GM19239 (cell line): Measurements from ENCODE around the gene KLHDC3.

Source experiments
- DNase-seq: peaks from one replicate; pipeline ENCODE4 v3.0.0; 2011; ENCODE audit warnings: low spot score; ENCODE audit not compliant: insufficient read length
- FAIRE-seq: peaks from 2 replicates; lab custom pipeline; 2011; peaks lifted over from hg19 to GRCh38; lab: Jason Lieb, UNC

KLHDC3 gene

GRCh38 chr6:43013843-43014433 is at the start of gene KLHDC3, which contains the start of gene MEA1:
Gene KLHDC3 (plus strand): TSS chr6:43014249. CDS start chr6:43017193, 2,944 bp downstream.
Gene MEA1 (minus strand): TSS chr6:43013946. CDS start chr6:43013813, 133 bp downstream.
- DNase-seq, result peak; percentile 96
- peak; percentile 98 for FAIRE-seq

GRCh38 chr6:42966571-42966970 is 47.5 kb upstream of the KLHDC3 start:
- FAIRE-seq, result no peak
- DNase-seq, result no peak

DNA sequence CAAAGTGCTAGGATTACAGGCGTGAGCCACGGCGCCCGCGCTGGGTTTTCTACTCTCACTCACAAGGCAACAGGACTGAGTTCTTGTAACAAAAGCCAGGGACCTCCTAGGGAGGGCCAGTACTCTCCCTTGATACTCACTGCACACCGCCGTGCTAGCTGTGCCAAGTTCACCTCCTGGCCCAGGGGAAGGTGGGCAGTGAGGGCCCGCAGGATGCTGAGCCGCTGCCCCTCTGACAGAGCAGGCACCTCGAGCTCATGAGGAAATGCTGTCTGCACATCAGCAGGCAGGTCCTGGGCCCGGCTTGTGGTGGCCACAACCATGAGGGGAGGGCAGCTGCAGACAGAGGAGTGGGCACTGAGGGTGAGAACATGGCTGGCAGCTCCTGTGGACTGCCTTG is 46.8 kb upstream of the KLHDC3 start:
- no peak for DNase-seq
- FAIRE-seq, result no peak

DNA sequence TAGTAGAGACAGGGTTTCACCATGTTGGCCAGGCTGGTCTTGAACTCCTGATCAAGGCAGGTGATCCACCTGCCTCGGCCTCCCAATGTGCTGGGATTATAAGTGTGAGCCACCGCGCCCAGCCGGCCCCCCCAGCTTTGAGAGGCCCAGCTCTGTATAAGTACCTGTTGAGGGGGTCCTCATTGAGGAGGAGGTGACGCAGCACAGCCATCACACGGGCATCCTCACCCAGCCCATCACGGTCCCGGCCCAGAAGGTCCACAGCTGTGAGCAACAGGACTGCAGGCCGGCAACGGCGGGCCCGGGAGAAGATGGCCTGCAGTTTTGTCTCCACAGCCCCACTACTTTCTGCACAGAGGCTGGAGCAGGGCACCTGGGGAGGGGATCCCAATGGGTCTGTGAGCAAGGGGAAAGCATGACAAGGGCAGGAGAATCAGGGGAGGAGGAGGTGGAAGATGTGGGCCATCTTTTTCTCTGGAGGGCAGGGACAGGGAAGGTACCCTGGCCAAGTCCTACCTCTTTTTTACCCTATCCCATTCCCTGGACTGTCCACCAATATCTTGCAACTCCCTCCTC is 45.8 kb upstream of the KLHDC3 start:
- FAIRE-seq (no peak), DNase-seq (no peak)

DNA sequence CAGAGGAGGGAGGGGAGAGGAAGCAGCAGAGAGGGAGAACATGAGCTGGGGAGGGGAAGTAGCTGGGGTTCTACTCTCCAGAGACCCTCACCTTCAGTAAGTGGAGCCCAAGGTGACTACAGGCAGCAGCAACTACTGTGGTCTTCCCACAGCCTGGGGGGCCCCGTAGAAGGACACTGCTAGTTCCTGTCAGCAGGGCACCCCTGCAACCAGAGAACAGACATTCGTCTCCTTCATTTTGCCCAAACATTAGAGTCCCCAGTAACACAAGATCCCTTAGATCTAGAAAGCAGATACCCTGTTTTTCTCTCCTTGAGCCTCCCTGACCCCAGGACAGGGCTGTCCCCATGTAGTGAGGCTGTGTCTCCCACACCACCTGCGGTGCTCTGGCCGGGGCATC is 45.3 kb upstream of the KLHDC3 start:
- FAIRE-seq (no peak), DNase-seq (no peak)

DNA sequence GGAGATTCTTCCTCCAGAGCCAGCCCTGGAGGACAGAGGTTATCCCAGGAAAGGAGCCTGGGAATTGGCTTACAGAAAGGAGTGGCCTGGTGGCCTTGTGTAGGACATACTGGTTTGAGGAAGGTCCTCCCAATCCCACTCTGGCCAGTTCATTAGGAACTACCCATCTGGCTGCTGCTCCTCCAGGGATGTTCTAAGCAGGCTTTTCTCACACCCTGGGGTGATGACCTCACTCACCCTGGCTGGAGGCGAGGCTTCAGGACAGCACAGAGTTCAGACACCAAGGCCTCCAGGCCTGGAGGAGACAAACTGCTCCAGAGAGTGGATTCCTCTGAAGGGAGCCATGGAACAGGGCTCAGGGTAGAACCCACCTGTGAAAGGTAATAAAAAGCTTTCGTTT is 44.6 kb upstream of the KLHDC3 start:
- no peak for DNase-seq
- no peak for FAIRE-seq

DNA sequence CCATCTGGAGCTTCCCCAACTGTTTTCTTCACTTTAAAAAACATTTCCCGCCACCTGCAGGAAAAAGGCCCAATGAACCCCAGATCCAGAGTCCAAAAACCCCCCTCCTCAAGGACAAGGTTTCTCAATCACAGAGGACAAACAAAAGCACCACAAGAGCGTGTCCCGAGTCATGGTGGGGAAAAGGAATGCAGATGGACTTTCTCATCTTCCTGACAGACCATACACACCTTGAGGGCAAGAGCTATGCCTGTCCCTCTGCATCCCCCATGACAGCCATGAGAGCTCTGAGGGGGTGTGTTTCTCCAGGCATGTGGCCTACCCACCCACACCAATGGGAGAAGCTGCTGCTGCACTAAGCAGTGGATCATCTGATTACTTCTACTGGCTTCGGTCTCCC is 44.1 kb upstream of the KLHDC3 start:
- FAIRE-seq, result no peak

GRCh38 chr6:42970871-42971612 is 43.0 kb upstream of the KLHDC3 start:
- DNase-seq (no peak), FAIRE-seq (no peak)

More for the DNA sequence above, 44.1 kb upstream of the KLHDC3 start:
- no peak for DNase-seq

DNA sequence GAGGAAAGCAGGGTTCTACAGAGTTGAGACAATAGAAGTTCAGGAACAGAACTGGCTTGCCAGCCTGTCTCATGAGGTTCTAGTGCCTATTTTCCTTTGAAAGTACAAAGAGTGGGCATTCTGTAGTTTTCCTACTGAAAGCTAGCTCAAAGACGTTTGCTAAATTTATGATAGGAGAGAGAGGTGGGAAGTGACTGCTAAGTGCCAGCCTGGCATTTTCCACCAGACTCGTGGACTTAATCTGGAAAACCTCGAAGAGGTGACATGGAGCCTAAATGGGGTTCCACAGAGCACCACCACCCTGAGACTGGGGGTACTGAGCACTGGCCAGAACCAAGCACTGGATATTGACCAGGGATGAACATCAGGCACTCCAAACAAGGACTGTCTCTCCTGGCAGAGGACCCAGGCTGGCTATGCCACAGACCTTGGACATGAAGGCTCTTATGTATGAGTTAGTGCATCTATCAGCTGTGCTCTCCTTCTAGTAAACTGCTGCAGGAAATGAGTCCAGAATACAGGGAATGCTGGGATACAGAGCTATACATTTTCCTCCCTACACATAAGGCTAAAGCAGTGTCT is 42.2 kb upstream of the KLHDC3 start:
- DNase-seq (no peak), FAIRE-seq (no peak)

- no peak for FAIRE-seq
- no peak for DNase-seq
Observed at GRCh38 chr6:42973926-42974325, 40.1 kb upstream of the KLHDC3 start.

GRCh38 chr6:42974919-42975505 is 39.0 kb upstream of the KLHDC3 start:
- DNase-seq (no peak), FAIRE-seq (no peak)

- DNase-seq (no peak), FAIRE-seq (no peak)
Observed at GRCh38 chr6:42978487-42978838, 35.6 kb upstream of the KLHDC3 start.

- FAIRE-seq, result peak; percentile 94
- peak; percentile 96 for DNase-seq
Observed at GRCh38 chr6:42978839-42979522, 35.1 kb upstream of the KLHDC3 start, which contains the start of gene PEX6. Gene PEX6 (minus strand): TSS chr6:42979181. CDS start chr6:42979150, 31 bp downstream.

GRCh38 chr6:42979523-42980177 is 34.4 kb upstream of the KLHDC3 start:
- FAIRE-seq (no peak), DNase-seq (no peak)

- no peak for DNase-seq
- no peak for FAIRE-seq
Observed at GRCh38 chr6:42981836-42982235, 32.2 kb upstream of the KLHDC3 start.

DNA sequence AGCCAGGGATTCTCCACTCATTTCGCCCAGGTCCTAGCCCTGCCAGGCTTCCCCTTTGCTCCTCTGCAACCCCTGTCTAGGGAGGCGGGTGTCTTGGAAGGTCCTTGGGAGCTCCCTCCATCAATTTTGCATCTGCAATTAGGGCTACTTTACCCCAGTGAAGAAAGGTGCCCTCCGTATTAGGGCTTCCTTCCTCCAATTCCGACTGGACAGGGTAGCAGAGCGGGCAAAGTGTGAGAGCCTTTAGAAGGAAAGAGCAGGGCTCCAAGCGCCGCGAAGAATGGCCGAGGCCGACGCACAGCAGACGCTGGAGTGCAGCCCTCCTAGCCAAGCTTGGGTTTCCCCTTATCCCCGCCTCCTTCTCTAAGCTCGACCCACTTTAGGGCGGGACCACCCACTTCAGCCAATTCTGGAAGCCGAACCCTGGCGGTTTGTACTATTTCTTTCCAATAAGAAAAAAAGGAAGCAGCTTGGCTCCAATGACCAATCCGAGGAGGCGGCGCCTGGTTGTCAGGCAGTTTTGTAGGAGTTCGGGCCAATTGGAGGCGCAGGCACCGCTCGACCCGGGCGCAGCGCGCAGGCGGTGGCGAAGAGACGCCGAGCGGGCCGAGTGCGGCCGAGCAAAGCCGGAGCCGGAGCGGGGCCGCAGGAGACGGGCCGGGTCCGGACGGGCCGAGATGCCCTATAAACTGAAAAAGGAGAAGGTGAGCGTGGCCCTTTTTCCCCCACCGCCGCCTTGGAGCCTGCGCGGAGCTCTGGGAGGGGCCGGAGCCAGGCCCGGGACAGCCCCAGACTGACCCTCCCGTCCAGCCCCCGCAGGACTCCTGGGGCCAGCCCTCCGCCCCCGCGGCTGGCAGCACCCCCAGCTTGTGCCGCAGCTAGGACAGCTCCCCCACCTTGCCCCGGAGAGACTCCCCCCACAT is 29.8 kb upstream of the KLHDC3 start, which contains the start of gene PPP2R5D:
Gene PPP2R5D, plus strand, starts transcription at position 570 of the 923 bp plus-strand sequence. Its CDS starts 108 bp downstream, at position 678.
- peak; percentile 89 for FAIRE-seq
- DNase-seq, result peak; percentile 92

- FAIRE-seq, result no peak
- no peak for DNase-seq
Observed at GRCh38 chr6:42984924-42985475, 29.0 kb upstream of the KLHDC3 start.
